Upper lobe of left lung (tissue), 4 donors: ENCODE measurements around the gene LGR5.

Source experiments
- POLR2A ChIP-seq, 4 donors: fragments of 450-650 bp; IDR thresholded peaks; one replicate each; pipeline ENCODE4 v1.5.1; 2016 to 2017; ENCODE audit warnings: antibody characterized with exemption in 4 of 4, mild to moderate bottlenecking in 2 of 4
- POLR2AphosphoS5 ChIP-seq, 2 donors: sonication (generic); formaldehyde crosslinking; IDR thresholded peaks; one replicate each; pipeline ENCODE4 v1.5.1; 2017; ENCODE audit warnings: antibody characterized with exemption in 2 of 2

DNA sequence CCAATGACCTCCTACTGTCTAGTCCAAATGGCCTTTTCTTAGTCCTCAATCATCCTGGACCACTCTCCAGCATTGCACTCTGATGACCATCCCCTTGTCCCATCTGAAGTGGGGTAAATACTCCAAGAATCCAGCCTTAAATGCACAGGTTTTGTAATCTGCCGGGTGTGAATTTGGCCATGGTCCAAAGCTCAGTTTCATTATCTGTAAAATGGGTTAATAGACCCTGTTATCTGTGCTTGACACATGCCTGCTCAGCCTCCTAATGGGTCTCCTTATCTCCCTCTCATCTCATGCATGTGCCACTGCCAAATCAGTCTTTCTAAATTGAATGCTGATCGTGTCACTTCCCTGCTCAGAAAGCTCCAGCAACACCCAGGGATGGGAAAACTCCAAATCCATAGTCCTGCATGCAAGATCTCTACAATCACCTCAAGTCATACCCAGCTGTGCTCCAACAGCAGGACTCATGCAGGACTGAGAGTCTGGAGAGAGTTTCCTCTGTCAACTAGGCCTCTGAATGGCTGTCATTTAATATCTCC, 22.3 kb downstream of the LGR5 start:
- no peak for TF ChIP-seq POLR2A (IDR thresholded peaks at IDR 0.05)
- TF ChIP-seq POLR2AphosphoS5 (IDR thresholded peaks at IDR 0.05): no peak
